Measurements from ENCODE around the gene RBMX2.
A peak's percentile ranks its signal among the peaks of the same experiment; 100 is the strongest.

RBMX2 gene

DNA sequence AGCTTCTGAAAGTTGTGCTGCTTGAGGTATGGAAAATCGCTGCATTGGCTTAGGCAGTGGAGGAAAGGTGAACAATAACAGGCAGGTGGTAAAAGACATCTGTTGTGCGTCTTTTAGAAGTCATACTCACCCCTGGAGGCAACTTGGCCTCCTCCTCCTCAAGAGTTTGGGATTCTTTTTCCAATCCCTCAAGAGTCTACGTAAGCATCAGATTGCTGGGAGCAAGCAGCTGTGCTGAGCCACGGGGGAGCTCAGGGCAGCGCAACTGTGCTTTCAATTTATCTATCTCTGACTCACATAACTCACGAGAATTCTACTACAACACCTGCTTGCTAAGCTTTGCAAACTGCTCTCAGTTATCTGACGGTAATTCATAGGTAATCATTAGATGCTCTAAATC, 6.4 kb upstream of the RBMX2 start:
- DNase-seq (ENCODE audit: low read depth): no peak
- TF ChIP-seq, protein P1, sequence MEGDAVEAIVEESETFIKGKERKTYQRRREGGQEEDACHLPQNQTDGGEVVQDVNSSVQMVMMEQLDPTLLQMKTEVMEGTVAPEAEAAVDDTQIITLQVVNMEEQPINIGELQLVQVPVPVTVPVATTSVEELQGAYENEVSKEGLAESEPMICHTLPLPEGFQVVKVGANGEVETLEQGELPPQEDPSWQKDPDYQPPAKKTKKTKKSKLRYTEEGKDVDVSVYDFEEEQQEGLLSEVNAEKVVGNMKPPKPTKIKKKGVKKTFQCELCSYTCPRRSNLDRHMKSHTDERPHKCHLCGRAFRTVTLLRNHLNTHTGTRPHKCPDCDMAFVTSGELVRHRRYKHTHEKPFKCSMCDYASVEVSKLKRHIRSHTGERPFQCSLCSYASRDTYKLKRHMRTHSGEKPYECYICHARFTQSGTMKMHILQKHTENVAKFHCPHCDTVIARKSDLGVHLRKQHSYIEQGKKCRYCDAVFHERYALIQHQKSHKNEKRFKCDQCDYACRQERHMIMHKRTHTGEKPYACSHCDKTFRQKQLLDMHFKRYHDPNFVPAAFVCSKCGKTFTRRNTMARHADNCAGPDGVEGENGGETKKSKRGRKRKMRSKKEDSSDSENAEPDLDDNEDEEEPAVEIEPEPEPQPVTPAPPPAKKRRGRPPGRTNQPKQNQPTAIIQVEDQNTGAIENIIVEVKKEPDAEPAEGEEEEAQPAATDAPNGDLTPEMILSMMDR (IDR thresholded peaks at IDR 0.05; ENCODE audit: low read length, missing control alignments): no peak
- H3K4me3 ChIP-seq (replicated peaks; ENCODE audit: low read depth, low read length): no peak overlapping the region

- H3K4me3 ChIP-seq (replicated peaks; ENCODE audit: low read depth, low read length): peak overlapping the region; percentile 73
- TF ChIP-seq, protein P1 (IDR thresholded peaks at IDR 0.05; ENCODE audit: low read length, missing control alignments): no peak
- DNase-seq (ENCODE audit: low read depth): no peak
Measured at GRCh38 chrX:130402208-130402684, 459 bp downstream of the RBMX2 start.

GRCh38 chrX:130413415-130413814, 11.6 kb downstream of the RBMX2 start:
- TF ChIP-seq, protein P1 (IDR thresholded peaks at IDR 0.05; ENCODE audit: low read length, missing control alignments): no peak
- no peak overlapping the region for H3K4me3 ChIP-seq (replicated peaks; ENCODE audit: low read depth, low read length)
- DNase-seq (ENCODE audit: low read depth): peak; percentile 49

DNA sequence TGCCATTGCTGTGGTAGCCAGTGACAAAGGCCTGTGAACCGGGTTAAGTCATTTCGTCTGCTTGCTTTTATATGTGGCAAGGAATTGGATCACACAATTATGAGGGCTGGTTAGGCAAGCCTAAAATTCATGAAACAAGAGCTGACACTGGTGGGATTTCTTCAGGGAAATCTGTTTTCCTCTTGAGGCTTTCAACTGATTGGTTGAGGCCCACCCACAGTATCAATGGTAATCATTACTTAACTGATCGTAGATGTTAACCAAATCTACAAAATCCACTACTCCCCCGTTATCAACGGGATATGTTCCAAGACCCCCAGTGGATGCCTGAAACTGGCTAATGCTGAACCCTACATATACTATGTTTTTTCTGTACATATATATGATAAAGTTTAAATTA, 13.0 kb downstream of the RBMX2 start:
- TF ChIP-seq, protein P1 (IDR thresholded peaks at IDR 0.05; ENCODE audit: low read length, missing control alignments): no peak
- DNase-seq (ENCODE audit: low read depth): no peak
- H3K4me3 ChIP-seq (replicated peaks; ENCODE audit: low read depth, low read length): no peak overlapping the region

- H3K4me3 ChIP-seq (replicated peaks; ENCODE audit: low read depth, low read length): no peak overlapping the region
- no peak for DNase-seq (ENCODE audit: low read depth)
- TF ChIP-seq, protein P1 (IDR thresholded peaks at IDR 0.05; ENCODE audit: low read length, missing control alignments): no peak
Measured at GRCh38 chrX:130415201-130415600, 13.4 kb downstream of the RBMX2 start.

DNA sequence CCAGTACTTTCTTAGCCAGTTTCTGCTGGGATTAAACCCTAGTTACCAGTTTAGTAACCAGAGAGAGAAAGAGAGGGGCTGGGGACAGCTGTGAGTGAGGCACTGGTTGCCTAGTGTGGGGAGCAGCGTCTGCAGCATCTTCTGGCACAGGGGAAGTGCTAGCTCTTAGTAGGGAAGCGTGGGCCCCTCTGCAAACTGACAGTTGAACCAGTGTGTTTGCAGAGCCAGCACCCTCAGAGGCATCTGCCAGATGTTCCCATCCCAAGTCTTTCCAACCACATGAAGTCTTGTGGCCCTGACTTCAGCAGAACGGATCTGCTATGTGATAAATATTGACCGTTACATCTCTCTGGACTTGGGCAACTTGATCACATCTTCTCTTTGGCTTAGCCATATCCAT, 15.0 kb downstream of the RBMX2 start:
- DNase-seq (ENCODE audit: low read depth): no peak
- H3K4me3 ChIP-seq (replicated peaks; ENCODE audit: low read depth, low read length): no peak overlapping the region
- TF ChIP-seq, protein P1 (IDR thresholded peaks at IDR 0.05; ENCODE audit: low read length, missing control alignments): no peak

- no peak for DNase-seq (ENCODE audit: low read depth)
- H3K4me3 ChIP-seq (replicated peaks; ENCODE audit: low read depth, low read length): no peak overlapping the region
- TF ChIP-seq, protein P1 (IDR thresholded peaks at IDR 0.05; ENCODE audit: low read length, missing control alignments): no peak
Measured at GRCh38 chrX:130418066-130418465, 16.3 kb downstream of the RBMX2 start.

All from fibroblast of pulmonary artery (primary cell).